Measurements from ENCODE around the gene PON3. TPM values are rescaled to one million over a fixed set of nuclear protein-coding genes. Genes with fewer than 3 reads are reported as not detected.

Gene PON3
- total RNA-seq, 1 experiment from 2014 or later: 1.2 TPM

DNA sequence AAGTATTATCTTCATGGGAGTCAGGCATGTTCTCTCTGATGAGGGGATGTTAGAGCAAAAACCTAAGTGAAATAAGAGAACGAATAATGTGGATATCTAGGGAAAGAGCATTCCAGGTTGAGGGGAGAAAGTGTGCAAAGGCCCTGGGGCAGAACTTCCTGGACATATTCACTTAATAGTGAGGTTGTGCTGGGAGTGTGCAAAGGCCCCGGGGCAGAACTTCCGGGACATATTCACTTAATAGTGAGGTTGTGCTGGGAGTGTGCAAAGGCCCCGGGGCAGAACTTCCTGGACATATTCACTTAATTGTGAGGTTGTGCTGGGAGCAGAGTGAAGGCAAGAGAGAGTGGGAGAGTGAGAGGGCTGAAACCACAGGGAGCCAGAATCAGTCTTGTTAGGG is 83.6 kb downstream of the PON3 start:
- Histone ChIP-seq H3K36me3 (ENCODE audit: control insufficient read depth, insufficient read depth, low read length) (no peaks in the 10 kb centered on the region), H3K27me3 (ENCODE audit: control insufficient read depth, insufficient read depth, low read length) (no peaks in the 10 kb centered on the region), H3K4me1 (ENCODE audit: control insufficient read depth, insufficient read depth, low read length) (no peaks in the 10 kb centered on the region), H3K9me3 (ENCODE audit: control insufficient read depth, insufficient read depth, low read depth, low read length) (no peaks in the 10 kb centered on the region), H3K4me3 (ENCODE audit: low read depth in 2 of 2, low read length in 2 of 2) (no peak overlapping the region), H3K27ac (ENCODE audit: low read length) (no peak overlapping the region)
- no peak for TF ChIP-seq POLR2AphosphoS5 (IDR thresholded peaks at IDR 0.05; ENCODE audit: low read depth, low read length)
- TF ChIP-seq, protein P1, sequence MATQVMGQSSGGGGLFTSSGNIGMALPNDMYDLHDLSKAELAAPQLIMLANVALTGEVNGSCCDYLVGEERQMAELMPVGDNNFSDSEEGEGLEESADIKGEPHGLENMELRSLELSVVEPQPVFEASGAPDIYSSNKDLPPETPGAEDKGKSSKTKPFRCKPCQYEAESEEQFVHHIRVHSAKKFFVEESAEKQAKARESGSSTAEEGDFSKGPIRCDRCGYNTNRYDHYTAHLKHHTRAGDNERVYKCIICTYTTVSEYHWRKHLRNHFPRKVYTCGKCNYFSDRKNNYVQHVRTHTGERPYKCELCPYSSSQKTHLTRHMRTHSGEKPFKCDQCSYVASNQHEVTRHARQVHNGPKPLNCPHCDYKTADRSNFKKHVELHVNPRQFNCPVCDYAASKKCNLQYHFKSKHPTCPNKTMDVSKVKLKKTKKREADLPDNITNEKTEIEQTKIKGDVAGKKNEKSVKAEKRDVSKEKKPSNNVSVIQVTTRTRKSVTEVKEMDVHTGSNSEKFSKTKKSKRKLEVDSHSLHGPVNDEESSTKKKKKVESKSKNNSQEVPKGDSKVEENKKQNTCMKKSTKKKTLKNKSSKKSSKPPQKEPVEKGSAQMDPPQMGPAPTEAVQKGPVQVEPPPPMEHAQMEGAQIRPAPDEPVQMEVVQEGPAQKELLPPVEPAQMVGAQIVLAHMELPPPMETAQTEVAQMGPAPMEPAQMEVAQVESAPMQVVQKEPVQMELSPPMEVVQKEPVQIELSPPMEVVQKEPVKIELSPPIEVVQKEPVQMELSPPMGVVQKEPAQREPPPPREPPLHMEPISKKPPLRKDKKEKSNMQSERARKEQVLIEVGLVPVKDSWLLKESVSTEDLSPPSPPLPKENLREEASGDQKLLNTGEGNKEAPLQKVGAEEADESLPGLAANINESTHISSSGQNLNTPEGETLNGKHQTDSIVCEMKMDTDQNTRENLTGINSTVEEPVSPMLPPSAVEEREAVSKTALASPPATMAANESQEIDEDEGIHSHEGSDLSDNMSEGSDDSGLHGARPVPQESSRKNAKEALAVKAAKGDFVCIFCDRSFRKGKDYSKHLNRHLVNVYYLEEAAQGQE (IDR thresholded peaks at IDR 0.05; ENCODE audit: insufficient read depth in 1 of 2, low read depth in 2 of 2, low read length in 1 of 2): no peak
- in situ Hi-C loops (cut with HindIII; ENCODE audit: low pct_unique_long_range_greater_than_20kb, low sequenced_read_pairs): no loop called here
- BruUV-seq (replicated peaks): no TSS peak
- POLR2A ChIA-PET: no interaction called here
- DNase-seq (ENCODE audit: low read depth, low spot score) (no peak), ATAC-seq (no peak)
- CTCF ChIA-PET: no interaction called here
- intact Hi-C loops (cut with micrococcal nuclease; ENCODE audit: unreplicated experiment): no loop called here

DNA sequence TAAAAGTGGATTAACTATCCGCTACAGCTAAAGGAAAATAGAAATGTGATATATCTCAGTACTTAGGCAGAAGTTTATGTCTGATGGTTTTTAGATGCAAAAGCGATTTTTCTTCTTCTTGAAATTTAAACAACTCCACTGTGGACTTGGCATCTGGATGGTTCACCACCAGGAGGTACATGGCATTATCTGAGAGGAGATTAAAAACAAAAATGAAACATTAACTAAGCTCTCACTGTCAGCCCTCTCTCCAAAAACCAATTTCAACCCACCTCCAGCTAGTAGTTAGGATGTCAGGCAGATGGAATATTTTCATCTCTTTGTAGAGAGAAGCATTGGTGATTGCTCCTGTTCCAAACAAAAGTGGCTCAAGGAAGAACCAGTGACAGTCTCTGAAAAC is 84.8 kb downstream of the PON3 start:
- H3K27me3 ChIP-seq (ENCODE audit: control insufficient read depth, insufficient read depth, low read length): no peaks in the 10 kb centered on the region
- no peak overlapping the region for H3K27ac ChIP-seq (ENCODE audit: low read length)
- no peak for TF ChIP-seq SIN3A (IDR thresholded peaks at IDR 0.05; ENCODE audit: borderline replicate concordance, insufficient read depth, low read depth, low read length)
- TF ChIP-seq, protein P2, sequence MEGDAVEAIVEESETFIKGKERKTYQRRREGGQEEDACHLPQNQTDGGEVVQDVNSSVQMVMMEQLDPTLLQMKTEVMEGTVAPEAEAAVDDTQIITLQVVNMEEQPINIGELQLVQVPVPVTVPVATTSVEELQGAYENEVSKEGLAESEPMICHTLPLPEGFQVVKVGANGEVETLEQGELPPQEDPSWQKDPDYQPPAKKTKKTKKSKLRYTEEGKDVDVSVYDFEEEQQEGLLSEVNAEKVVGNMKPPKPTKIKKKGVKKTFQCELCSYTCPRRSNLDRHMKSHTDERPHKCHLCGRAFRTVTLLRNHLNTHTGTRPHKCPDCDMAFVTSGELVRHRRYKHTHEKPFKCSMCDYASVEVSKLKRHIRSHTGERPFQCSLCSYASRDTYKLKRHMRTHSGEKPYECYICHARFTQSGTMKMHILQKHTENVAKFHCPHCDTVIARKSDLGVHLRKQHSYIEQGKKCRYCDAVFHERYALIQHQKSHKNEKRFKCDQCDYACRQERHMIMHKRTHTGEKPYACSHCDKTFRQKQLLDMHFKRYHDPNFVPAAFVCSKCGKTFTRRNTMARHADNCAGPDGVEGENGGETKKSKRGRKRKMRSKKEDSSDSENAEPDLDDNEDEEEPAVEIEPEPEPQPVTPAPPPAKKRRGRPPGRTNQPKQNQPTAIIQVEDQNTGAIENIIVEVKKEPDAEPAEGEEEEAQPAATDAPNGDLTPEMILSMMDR (IDR thresholded peaks at IDR 0.05): no peak
- no peak for TF ChIP-seq TCF7L2 (IDR thresholded peaks at IDR 0.05; ENCODE audit: low read depth, low read length)
- no peak for TF ChIP-seq POLR2AphosphoS5 (IDR thresholded peaks at IDR 0.05; ENCODE audit: low read depth, low read length)
- TF ChIP-seq, protein P1 (IDR thresholded peaks at IDR 0.05; ENCODE audit: insufficient read depth in 1 of 2, low read depth in 2 of 2, low read length in 1 of 2): no peak
- H3K4me1 ChIP-seq (ENCODE audit: control insufficient read depth, insufficient read depth, low read length): no peaks in the 10 kb centered on the region
- no peaks in the 10 kb centered on the region for H3K36me3 ChIP-seq (ENCODE audit: control insufficient read depth, insufficient read depth, low read length)
- no peaks in the 10 kb centered on the region for H3K9me3 ChIP-seq (ENCODE audit: control insufficient read depth, insufficient read depth, low read depth, low read length)
- in situ Hi-C loops (cut with HindIII; ENCODE audit: low pct_unique_long_range_greater_than_20kb, low sequenced_read_pairs) (no loop called here), intact Hi-C loops (cut with micrococcal nuclease; ENCODE audit: unreplicated experiment) (no loop called here)
- CTCF ChIA-PET: interaction anchor here (0.7 kb wide), 1 partner anchor 403 kb away, joined by 4 read pairs; no protein-coding TSS in a partner anchor
- POLR2A ChIA-PET: no interaction called here
- no TSS peak for BruUV-seq (replicated peaks)
- no peak overlapping the region for H3K4me3 ChIP-seq (ENCODE audit: low read depth in 2 of 2, low read length in 2 of 2)
- no peak for DNase-seq (ENCODE audit: low read depth, low spot score)
- ATAC-seq: no peak

Measured in Panc1 (cell line).